PFSK-1 (cell line): ENCODE results near the gene C6orf52.

Experiments
- POLR2AphosphoS5 ChIP-seq: IDR thresholded peaks from 2 replicates; pipeline ENCODE4 v1.6.1; 2012; ENCODE audit warnings: low read depth, mild to moderate bottlenecking, control low read depth, low read length, moderate library complexity
- TF ChIP-seq, protein P1 (sequence below), 2 experiments: IDR thresholded peaks; 2 replicates each; pipeline versions ENCODE4 v1.6.1 to v1.8.0; 2011 to 2012; ENCODE audit warnings: low read depth in 2 of 2, low read length in 2 of 2, control low read depth in 1 of 2, inconsistent platforms in 1 of 2, mild to moderate bottlenecking in 1 of 2, moderate library complexity in 1 of 2; ENCODE audit not compliant: insufficient read depth in 1 of 2

DNA sequence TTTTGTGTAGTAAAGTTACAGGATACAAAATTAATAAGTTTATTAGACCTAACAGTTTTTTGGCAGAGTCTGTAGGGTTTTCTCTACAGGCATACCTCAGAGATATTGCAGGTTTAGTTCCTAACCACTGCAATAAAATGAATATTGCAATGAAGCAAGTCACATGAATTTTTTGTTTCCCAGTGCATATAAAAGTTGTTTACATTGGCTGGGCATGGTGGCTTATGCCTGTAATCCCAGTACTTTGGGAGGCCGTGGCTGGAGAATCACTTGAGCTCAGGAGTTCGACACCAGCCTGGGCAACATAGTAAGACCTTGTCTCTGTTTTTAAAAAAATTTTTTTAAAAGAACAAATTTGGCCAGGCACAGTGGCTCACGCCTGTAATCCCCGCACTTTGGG is 16.0 kb downstream of the C6orf52 start:
- TF ChIP-seq, protein P1, sequence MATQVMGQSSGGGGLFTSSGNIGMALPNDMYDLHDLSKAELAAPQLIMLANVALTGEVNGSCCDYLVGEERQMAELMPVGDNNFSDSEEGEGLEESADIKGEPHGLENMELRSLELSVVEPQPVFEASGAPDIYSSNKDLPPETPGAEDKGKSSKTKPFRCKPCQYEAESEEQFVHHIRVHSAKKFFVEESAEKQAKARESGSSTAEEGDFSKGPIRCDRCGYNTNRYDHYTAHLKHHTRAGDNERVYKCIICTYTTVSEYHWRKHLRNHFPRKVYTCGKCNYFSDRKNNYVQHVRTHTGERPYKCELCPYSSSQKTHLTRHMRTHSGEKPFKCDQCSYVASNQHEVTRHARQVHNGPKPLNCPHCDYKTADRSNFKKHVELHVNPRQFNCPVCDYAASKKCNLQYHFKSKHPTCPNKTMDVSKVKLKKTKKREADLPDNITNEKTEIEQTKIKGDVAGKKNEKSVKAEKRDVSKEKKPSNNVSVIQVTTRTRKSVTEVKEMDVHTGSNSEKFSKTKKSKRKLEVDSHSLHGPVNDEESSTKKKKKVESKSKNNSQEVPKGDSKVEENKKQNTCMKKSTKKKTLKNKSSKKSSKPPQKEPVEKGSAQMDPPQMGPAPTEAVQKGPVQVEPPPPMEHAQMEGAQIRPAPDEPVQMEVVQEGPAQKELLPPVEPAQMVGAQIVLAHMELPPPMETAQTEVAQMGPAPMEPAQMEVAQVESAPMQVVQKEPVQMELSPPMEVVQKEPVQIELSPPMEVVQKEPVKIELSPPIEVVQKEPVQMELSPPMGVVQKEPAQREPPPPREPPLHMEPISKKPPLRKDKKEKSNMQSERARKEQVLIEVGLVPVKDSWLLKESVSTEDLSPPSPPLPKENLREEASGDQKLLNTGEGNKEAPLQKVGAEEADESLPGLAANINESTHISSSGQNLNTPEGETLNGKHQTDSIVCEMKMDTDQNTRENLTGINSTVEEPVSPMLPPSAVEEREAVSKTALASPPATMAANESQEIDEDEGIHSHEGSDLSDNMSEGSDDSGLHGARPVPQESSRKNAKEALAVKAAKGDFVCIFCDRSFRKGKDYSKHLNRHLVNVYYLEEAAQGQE (IDR thresholded peaks at IDR 0.05; ENCODE audit: insufficient read depth in 1 of 2, low read depth in 2 of 2, low read length in 2 of 2): no peak
- TF ChIP-seq POLR2AphosphoS5: no peak
